Suppressor macrophage treated with lipopolysaccharide for 1 hour (primary cell): ENCODE data around the gene UGT3A2.

ENCODE experiments used
- DNase-seq, 3 donors: peaks; one replicate each; pipeline ENCODE4 v3.0.0-alpha.2; 2020 to 2022

UGT3A2 gene

DNA sequence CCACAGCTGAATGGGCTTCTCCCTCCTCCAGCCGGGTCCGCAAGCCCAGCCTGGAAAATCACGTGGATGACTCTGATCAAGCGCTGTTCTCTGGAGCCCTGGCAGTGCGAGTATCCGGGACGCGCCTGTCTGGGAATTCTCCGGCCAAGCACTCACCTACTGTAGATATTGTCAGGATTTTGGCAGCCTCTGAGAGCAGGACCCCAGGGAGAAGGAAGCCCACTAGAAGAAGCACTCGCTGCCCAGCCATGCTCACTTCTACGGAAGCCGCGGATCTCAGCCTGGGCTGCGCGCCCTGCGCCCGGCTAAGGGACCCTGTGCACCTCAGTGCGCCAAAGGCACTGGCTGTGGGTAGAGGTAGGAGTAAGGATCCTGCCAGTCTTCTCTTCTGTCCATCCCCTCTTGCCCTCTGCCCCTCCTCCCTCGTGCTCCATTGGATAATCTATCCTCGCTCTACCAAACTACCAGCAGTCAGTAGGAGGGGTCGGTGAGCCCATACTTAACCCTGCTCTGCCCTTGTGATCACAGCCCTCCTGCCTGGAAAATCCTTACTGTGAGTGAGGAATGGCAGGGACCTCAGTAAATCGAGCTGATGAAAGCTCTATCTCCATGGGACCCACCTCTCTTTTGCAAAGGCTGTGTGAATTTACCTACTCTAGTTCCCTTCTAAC, at the start of gene UGT3A2:
UGT3A2 (minus strand) TSS at position 343 of the 671 bp plus-strand sequence; CDS start at position 250, 93 bp downstream.
- no peak for DNase-seq

DNA sequence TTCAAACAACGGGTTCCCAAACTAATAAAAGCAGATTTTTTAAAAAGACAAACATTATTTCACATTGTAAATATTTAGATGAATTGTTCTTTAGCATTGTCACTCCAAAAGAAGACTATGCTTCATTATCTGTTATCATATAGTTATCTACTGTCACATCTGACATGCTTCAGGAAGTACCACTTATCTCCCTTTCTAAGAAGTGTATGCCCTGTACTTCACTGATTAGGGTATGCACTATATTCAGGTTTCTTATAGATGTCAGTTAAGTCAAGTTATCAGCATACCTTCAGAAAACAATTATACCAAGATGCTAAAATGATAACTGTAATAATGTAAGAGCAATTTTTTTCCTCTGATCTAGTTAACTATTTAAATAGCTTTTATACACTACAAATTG, 44.6 kb upstream of the UGT3A2 start:
- no peak for DNase-seq

DNA sequence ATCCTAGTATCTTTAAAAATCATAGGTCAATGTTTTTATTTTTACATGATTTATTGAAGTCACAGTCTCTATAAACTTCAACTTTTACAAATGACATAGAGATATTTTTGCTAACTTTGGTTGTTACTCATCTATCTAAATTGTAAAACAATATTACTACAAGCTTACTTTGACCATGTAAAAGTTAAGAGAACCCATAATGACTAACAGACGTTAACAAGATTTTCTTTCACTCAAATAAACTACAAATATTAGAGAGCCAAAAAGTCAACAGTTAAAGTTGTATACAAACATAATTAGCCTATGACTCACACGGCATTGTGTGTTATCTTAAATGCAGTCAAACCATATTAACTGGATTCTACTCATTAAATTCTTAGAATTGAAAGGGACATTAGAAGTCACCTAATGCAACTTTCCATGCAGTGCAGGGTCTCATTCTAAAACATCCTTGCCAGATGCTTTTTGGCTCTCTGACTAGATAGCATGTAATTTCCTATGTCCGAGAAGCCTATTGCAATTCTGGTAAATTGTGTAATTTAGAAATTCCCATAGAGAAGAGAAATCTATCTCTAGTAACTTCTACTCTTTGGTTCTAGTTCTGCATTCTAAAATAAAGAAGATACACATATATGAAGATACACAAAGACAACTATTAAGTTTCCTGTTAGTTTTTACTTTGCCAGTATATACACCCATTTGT, 42.2 kb upstream of the UGT3A2 start:
- DNase-seq, result peak; percentile 25 to 74 (median 68)

- no peak for DNase-seq
These were observed 39.1 kb upstream of the UGT3A2 start for GRCh38 chr5:36105819-36106218.

- DNase-seq, result no peak
These were observed 33.1 kb upstream of the UGT3A2 start for GRCh38 chr5:36099748-36100147.

DNA sequence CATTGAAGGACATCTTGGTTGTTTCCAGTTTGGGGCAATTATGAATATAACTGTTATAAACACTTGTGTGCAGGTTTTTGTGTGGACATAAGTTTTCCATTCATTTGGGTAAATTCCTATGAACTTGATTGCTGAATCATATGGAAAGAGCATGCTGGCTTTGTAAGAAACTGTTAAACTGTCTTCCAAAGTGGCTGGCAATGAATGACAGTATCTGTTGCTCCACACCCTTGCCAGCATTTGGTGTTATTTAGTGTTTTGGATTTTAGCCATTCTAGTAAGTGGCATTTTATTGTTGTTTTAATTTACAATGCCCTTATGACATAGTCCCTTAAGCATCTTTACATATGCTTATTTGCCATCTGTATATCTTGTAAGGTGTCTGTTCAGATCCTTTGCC, 29.8 kb upstream of the UGT3A2 start:
- no peak for DNase-seq

- DNase-seq, result peak; percentile 40 to 51 (median 44)
These were observed 23.3 kb upstream of the UGT3A2 start for GRCh38 chr5:36089989-36090388.

DNA sequence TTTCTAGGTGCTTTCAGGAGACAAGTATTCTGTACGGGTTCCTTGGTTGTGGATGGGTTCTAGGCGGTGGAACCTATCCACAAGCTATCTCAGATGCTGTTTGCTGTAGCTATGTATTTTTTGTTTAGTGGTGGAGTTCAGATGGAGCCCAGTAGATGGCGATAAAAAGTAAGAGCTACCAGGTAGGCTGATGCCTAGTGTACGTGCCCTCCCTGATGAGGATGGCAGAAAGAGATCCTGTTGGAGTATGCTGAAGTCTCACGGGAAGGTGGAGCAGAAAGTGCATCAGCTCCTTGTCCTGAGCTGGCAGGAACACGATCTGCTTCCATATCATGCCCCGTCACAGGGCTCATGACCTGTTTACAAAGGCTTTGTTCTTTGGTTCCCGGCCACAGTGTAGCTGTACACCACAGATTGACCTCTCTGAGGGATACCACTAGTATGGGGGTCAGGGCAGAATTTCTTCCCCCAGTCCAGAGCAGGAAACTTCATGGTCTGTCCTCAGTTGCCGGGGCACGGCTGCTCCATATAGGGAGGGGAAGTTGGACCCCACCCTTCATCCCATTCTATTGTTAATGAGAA, 12.6 kb upstream of the UGT3A2 start:
- peak; percentile 37 to 48 (median 47) for DNase-seq

- DNase-seq, result no peak
These were observed 11.7 kb upstream of the UGT3A2 start for GRCh38 chr5:36078430-36078829.

- no peak for DNase-seq
These were observed 7.0 kb upstream of the UGT3A2 start for GRCh38 chr5:36073595-36074216.

DNA sequence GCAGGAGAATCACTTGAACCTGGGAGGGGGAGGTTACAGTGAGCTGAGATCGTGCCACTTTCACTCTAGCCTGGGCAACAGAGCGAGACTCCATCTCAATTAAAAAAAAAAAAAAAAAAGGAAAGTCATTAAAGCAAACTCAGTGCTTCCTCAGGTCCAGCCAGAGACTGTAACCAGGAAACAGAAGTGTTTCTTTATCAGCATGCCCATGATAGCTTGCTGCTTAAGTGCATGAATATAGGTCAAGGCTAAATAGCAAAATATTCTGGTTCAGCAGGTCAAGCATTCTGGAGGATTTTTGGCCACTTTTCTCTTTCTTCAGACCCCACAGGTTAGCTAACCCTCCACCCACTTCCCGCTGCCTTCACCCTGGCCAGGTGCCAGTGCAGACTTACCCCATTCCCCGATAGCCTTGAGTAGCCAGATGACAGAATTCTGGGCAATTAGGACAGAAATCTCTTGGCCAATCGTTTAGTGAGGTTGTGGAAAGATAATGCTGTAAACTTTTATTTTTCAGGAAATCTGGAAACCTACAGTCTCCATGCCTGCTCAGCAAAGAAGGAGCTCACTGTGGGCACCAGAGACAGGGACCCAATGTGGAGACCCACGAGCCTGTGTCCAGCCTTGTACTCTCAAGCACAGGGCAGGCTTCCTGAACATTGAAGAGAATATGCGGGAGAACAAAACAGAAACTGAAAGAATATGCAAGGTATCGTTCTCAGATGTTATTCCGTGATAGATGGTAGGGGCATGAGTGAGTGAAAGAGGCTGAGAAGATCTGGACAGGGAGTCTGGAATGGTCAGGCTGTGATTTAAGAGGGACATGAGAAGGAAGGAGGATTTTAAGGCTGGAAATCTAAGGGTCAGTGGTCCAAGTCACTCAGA, 4.2 kb upstream of the UGT3A2 start:
- DNase-seq, result no peak

- no peak for DNase-seq
These were observed 2.1 kb upstream of the UGT3A2 start for GRCh38 chr5:36068751-36069281.

GRCh38 chr5:36066001-36066539, 612 bp downstream of the UGT3A2 start:
- no peak for DNase-seq

- DNase-seq, result peak in 1 of 3 donors; percentile 18
These were observed 6.2 kb downstream of the UGT3A2 start for GRCh38 chr5:36060420-36060887.

DNA sequence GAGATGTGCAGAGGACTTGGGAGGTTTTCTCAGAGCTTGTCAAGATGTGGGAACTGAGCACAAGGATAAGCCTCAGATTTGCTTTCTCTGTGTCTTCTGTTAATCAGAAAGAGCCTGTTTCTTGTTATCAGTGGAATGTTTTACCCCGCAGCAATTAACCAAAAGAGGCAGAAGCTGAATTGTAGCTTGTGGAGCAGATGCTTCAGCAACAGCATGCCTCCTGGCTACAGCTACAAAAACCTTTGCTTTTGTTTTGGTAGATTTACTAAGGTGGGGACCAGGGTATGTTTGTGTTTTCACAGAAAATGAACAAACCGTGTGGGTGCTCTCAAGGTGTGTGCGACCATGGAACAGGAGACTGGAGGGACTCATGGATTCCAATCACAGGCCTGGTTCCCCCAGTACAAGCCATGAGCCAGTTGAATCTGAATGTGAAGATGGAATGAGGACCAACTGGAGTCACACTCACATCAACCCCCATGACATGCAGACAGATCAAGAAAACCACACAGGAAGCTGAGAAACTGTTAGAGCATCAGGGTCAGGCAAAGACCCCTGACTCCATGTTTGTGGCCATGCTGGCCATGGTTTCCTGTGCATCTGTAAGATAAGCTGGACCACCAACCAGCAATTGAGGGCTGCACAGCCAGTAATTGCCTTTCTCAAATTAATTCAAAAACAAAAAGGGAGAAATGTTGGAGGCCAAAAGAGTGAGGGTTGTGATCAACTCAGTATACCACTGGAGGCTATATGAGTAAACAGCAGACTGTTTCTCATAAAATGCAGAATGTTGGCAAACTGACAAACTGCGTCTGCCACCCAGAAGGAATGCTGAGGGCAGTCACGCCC, 6.9 kb downstream of the UGT3A2 start:
- DNase-seq, result peak in 1 of 3 donors; percentile 13

- peak in 1 of 3 donors; percentile 6 for DNase-seq
These were observed 7.9 kb downstream of the UGT3A2 start for GRCh38 chr5:36058776-36059175.

DNA sequence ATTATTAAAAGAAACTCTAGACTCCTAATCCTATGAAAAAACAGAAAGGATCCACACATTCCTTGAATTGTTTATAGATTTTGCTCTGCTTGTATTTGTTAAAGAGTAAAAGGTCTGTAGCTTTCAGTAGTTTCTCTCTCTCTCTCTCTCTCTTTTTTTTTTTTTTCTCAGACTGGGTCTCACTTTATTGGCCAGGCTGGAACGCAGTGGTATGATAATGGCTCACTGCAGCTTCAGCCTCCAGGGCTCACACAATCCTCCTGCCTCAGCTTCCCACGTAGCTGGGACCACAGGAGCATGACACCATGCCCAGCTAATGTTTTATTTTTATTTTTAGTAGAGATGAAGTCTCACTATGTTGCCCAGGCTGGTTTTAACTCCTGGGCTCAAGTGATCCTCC, 9.3 kb downstream of the UGT3A2 start:
- peak in 1 of 3 donors; percentile 11 for DNase-seq

GRCh38 chr5:36056422-36056821, 10.3 kb downstream of the UGT3A2 start:
- DNase-seq, result no peak

- peak in 1 of 3 donors; percentile 10 for DNase-seq
These were observed 10.7 kb downstream of the UGT3A2 start for GRCh38 chr5:36055984-36056383.

- peak in 1 of 3 donors; percentile 0 for DNase-seq
These were observed 12.0 kb downstream of the UGT3A2 start for GRCh38 chr5:36054647-36055046.

- no peak for DNase-seq
These were observed 14.1 kb downstream of the UGT3A2 start for GRCh38 chr5:36052538-36052937.
